GM19043 (cell line): ENCODE results near the gene NDUFV3.
"Not testable (repeated sequence)": the region's sequence is repeated elsewhere in the genome, so short reads cannot be mapped to it uniquely, and the experiment has no call there.

ENCODE experiments used
- ATAC-seq: cut with Tn5 transposase; IDR thresholded peaks from one replicate; pipeline ENCODE4 v1.9.1; 2021; ENCODE audit warnings: low read depth; ENCODE audit not compliant: unreplicated experiment

NDUFV3 gene

GRCh38 chr21:42855937-42856335 is 37.2 kb upstream of the NDUFV3 start:
- no peak for ATAC-seq

GRCh38 chr21:42857216-42857615 is 35.9 kb upstream of the NDUFV3 start:
- ATAC-seq, result no peak

GRCh38 chr21:42858185-42858847 is 34.8 kb upstream of the NDUFV3 start:
- no peak for ATAC-seq

- ATAC-seq, result no peak
These were observed 33.9 kb upstream of the NDUFV3 start for GRCh38 chr21:42858957-42859890.

- ATAC-seq, result no peak
These were observed 33.2 kb upstream of the NDUFV3 start for GRCh38 chr21:42859891-42860230.

GRCh38 chr21:42860345-42860744 is 32.8 kb upstream of the NDUFV3 start:
- ATAC-seq, result no peak

GRCh38 chr21:42861311-42861847 is 31.7 kb upstream of the NDUFV3 start:
- ATAC-seq, result no peak

- ATAC-seq, result no peak
These were observed 31.2 kb upstream of the NDUFV3 start for GRCh38 chr21:42861848-42862400.

- no peak for ATAC-seq
These were observed 30.2 kb upstream of the NDUFV3 start for GRCh38 chr21:42862774-42863503.

- ATAC-seq, result no peak
These were observed 29.6 kb upstream of the NDUFV3 start for GRCh38 chr21:42863504-42863870.

- no peak for ATAC-seq
These were observed 28.8 kb upstream of the NDUFV3 start for GRCh38 chr21:42864286-42864685.

GRCh38 chr21:42864815-42865775 is 28.0 kb upstream of the NDUFV3 start:
- ATAC-seq, result no peak

- no peak for ATAC-seq
These were observed 27.3 kb upstream of the NDUFV3 start for GRCh38 chr21:42865776-42866160.

GRCh38 chr21:42868196-42868595 is 24.9 kb upstream of the NDUFV3 start:
- ATAC-seq, result no peak

- no peak for ATAC-seq
These were observed 20.0 kb upstream of the NDUFV3 start for GRCh38 chr21:42873096-42873495.

- not testable (repeated sequence) for ATAC-seq
These were observed 17.3 kb upstream of the NDUFV3 start for GRCh38 chr21:42875811-42876210.

GRCh38 chr21:42878678-42878992 is 14.5 kb upstream of the NDUFV3 start:
- ATAC-seq, result peak; percentile 20

- peak; percentile 76 for ATAC-seq
These were observed 13.9 kb upstream of the NDUFV3 start, which contains the start of gene WDR4 for GRCh38 chr21:42878993-42879787. Gene WDR4, minus strand, starts transcription at chr21:42879539. Its CDS starts 44 bp downstream, at chr21:42879495.

- no peak for ATAC-seq
These were observed 12.8 kb upstream of the NDUFV3 start for GRCh38 chr21:42880352-42880751.
